GM12891 (cell line): ENCODE measurements around the gene HOXB9.

Source experiments
- DNase-seq: peaks from one replicate; pipeline ENCODE4 v3.0.0; 2011; ENCODE audit warnings: low spot score; ENCODE audit not compliant: insufficient read length
- FAIRE-seq: peaks from 2 replicates; lab custom pipeline; 2011; peaks lifted over from hg19 to GRCh38; lab: Jason Lieb, UNC
- PAX5 ChIP-seq: IDR thresholded peaks from 2 replicates; pipeline ENCODE4 v1.6.1; 2011; ENCODE audit warnings: low read length, moderate library complexity, mild to moderate bottlenecking; ENCODE audit not compliant: insufficient read depth, severe bottlenecking
- POLR2A ChIP-seq: IDR thresholded peaks from 2 replicates; pipeline ENCODE4 v1.6.1; 2011; ENCODE audit warnings: low read depth, low read length, control low read depth
- POLR2AphosphoS5 ChIP-seq: IDR thresholded peaks from 2 replicates; pipeline ENCODE4 v1.6.1; 2011; ENCODE audit warnings: low read depth, low read length, control low read depth
- POU2F2 ChIP-seq: IDR thresholded peaks from 2 replicates; pipeline ENCODE4 v1.6.1; 2011; ENCODE audit warnings: low read depth, mild to moderate bottlenecking, control low read depth, low read length, moderate library complexity
- SPI1 ChIP-seq: IDR thresholded peaks from 2 replicates; pipeline ENCODE4 v1.6.1; 2011; ENCODE audit warnings: low read depth, low read length, control low read depth
- TAF1 ChIP-seq: IDR thresholded peaks from 2 replicates; pipeline ENCODE4 v1.6.1; 2011; ENCODE audit warnings: low read depth, low read length, control low read depth

The HOXB9 gene

GRCh38 chr17:48624544-48625494 is 1.3 kb downstream of the HOXB9 start:
- no peak for DNase-seq

GRCh38 chr17:48624118-48624517 is 2.0 kb downstream of the HOXB9 start:
- DNase-seq: no peak
- FAIRE-seq: no peak
- TF ChIP-seq POLR2AphosphoS5 (no peak), SPI1 (no peak), POU2F2 (no peak), TAF1 (no peak), PAX5 (no peak)

More at GRCh38 chr17:48624544-48625494, 1.3 kb downstream of the HOXB9 start:
- no peak for FAIRE-seq
- TF ChIP-seq SPI1: no peak
- no peak for TF ChIP-seq POLR2AphosphoS5
- TF ChIP-seq POLR2A: no peak
- no peak for TF ChIP-seq TAF1
- no peak for TF ChIP-seq POU2F2
- TF ChIP-seq PAX5: no peak

- TF ChIP-seq POU2F2: no peak
- TF ChIP-seq TAF1: no peak
- no peak for TF ChIP-seq POLR2AphosphoS5
- no peak for TF ChIP-seq POLR2A
- TF ChIP-seq SPI1: no peak
- no peak for TF ChIP-seq PAX5
- FAIRE-seq: no peak
- DNase-seq: no peak
Measured at GRCh38 chr17:48623583-48623982, 2.6 kb downstream of the HOXB9 start.

GRCh38 chr17:48622857-48623256 is 3.3 kb downstream of the HOXB9 start:
- TF ChIP-seq POU2F2: no peak
- TF ChIP-seq POLR2A: no peak
- no peak for TF ChIP-seq TAF1
- no peak for TF ChIP-seq PAX5
- no peak for TF ChIP-seq SPI1
- no peak for TF ChIP-seq POLR2AphosphoS5
- FAIRE-seq (no peak), DNase-seq (no peak)

GRCh38 chr17:48621410-48622392 is 4.5 kb downstream of the HOXB9 start:
- no peak for FAIRE-seq
- no peak for TF ChIP-seq PAX5
- TF ChIP-seq POLR2A: no peak
- no peak for TF ChIP-seq TAF1
- no peak for TF ChIP-seq POLR2AphosphoS5
- no peak for TF ChIP-seq SPI1
- no peak for TF ChIP-seq POU2F2

GRCh38 chr17:48620461-48621139 is 5.6 kb downstream of the HOXB9 start:
- TF ChIP-seq SPI1 (no peak), PAX5 (no peak), TAF1 (no peak), POLR2A (no peak), POU2F2 (no peak)
- FAIRE-seq (no peak), DNase-seq (no peak)

More at GRCh38 chr17:48621410-48622392, 4.5 kb downstream of the HOXB9 start:
- no peak for DNase-seq

GRCh38 chr17:48619826-48620449 is 6.2 kb downstream of the HOXB9 start:
- TF ChIP-seq POU2F2 (no peak), POLR2AphosphoS5 (no peak), PAX5 (no peak), SPI1 (no peak), TAF1 (no peak), POLR2A (no peak)
- FAIRE-seq (no peak), DNase-seq (no peak)
